GM19463 (cell line): ENCODE data around the gene NTM.
A peak's percentile ranks its signal among the peaks of the same experiment; 100 is the strongest.
"Not testable (repeated sequence)": the region's sequence is repeated elsewhere in the genome, so short reads cannot be mapped to it uniquely, and the experiment has no call there.

Experiments
- ATAC-seq: cut with Tn5 transposase; IDR thresholded peaks from one replicate; pipeline ENCODE4 v1.9.1; 2021; ENCODE audit warnings: mild to moderate bottlenecking, moderate library complexity; ENCODE audit not compliant: unreplicated experiment

Gene NTM

DNA sequence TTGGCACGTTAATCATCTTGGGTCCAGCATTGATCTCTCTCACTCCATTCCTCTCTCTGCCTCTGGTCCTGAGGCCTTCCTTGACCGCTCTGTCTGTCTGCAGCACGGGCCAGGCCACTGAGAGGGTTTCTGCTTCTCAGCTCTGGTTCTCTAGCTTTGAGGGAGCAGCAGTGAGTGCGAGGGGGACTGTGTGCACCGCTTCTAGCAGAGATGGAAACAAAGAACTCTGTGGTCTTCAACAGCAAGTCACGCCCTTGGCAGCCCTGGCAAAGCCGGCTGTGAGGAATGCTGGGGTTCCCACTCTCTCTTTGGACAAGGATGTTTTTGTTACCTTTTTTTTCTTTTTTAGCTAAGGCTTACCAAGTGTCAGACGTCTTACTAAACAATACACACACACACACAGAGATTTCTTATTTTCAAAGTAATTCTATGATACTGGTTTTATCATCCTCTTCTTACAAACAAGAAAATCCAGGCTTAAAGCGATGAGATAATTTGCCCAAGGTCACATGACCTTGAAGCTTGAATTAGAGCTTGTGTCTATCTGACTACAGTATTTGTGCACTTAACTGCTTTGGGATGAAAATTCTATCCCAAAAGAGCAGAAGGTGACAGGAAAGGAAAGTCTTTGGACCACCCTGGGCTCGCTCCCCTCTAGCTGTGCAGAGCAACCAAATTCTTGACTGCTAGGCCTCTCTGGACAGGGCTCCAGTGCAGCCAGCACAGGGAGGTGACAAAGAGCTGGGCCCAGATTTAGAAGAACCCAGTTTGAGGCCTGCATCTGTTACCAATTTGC is 293.2 kb downstream of the NTM start:
- no peak for ATAC-seq

DNA sequence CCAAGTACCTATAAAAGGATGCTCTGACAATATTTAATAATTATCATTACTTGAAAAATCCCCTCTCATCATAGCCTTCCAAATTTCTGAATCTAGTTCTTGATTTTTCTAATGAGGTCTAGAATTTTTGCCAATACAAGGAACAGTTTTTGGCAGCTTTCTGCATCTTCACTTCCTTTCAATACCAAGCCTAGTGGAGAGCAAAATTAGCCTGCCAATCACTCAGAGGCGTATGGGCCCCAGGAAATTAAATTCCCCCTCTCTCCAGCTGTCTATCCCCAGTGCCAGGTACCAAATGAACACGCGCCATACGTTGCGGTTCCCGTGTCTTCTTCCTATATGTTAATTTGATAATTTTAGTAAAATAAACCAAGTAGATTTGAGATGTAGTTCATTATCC is 293.9 kb downstream of the NTM start:
- no peak for ATAC-seq

DNA sequence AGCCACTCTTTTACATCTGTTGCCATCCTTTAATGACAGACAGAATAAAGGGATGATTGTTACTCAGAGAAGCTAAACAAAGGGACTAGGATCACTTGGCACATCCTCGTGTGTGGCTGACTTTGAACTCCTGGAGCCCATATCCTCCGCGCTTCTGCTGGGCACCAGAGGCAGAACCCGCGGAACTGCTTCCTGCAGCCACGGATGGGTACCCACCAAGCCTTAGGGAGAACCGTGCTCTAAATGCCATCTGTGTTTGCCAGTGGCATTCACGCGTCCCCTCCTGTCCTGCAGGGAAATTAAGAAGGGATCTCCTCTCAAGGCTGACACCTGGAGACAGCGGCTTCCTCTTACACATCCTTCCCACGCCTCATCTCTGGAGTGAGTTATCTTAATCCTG is 294.4 kb downstream of the NTM start:
- ATAC-seq = no peak

DNA sequence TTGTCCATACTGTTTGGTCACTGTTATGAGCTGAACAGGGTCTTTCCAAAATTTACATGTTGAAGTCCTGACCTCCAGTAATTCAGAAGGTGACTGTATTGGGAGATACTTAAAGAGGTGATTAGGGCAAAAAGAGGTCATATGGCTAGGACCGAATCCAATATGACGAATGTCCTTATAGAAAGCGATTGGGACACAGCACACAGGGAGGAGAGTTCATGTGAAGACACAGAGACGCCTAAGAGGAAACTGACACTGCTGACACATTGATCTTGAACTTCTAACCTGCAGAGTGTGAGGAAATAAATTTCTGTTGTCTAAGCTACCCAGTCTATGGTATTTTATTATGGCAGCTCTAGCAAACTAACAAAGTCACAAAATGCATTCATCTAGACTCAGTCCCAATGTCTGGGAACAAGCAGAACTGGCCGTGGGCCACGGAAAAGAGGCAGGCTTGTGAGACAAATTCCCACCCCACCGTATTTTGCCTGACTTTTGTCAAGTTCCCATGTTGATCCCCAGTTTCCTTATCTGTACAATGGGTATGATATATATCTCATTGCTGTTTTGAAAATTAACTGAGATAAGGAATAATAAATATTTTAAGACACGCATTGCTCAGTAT is 295.0 kb downstream of the NTM start:
- ATAC-seq = no peak

DNA sequence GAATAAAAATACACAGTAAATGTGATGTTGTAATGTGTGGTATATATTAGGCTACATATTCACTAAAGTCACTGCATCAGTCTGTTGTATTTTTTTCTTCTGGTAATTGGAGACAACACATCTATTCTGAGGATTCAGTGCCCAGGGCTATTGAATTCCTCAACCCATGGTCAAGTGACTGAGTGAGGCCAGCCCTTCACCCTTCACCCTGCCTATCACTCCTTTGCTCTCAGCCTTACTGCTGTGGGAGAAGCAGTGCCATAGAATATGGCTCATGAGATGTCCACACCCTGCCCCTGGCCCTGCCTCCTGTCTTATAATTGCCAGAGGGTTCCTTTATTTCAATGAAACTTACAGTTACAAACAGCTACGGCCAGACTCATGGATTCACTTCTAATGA is 295.6 kb downstream of the NTM start:
- ATAC-seq = no peak

DNA sequence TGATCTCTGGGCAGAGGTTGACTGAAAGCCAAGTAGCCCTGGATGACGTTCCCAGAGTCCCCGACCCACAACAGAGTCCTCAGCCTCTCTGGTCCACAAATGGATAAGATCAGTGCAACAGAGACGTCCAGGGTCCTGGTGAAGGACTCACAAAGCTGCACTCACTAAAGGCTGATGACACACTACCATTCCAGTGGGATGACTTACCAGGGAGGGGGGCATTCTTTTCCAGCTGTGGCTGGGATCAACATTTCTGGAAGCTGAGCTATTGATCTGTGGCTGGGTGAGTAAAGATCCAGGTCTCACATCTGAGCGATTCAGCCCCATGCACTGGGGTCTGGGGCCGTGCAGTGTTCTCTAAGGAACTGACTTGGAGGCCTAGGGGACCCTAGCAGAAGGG is 296.2 kb downstream of the NTM start:
- ATAC-seq = no peak

DNA sequence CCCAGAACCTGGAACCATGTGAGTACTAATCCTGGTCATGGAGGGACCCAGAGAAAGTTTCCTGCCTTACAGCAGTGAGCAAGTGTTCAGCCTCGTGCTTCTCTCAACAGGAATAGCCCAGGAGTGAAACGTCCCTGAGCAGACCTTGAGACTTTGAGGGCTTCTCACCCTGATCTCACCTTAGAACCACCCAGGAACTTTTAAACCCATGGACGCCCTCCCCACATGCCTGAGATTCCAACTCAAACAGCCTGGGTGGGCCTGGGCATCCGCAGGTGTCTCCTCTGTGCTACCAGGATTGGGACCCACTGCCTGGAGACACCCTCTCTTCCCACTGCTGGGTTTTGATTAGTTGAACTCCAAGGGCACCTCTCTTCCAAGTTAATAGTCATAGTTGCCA is 297.2 kb downstream of the NTM start:
- ATAC-seq = no peak

DNA sequence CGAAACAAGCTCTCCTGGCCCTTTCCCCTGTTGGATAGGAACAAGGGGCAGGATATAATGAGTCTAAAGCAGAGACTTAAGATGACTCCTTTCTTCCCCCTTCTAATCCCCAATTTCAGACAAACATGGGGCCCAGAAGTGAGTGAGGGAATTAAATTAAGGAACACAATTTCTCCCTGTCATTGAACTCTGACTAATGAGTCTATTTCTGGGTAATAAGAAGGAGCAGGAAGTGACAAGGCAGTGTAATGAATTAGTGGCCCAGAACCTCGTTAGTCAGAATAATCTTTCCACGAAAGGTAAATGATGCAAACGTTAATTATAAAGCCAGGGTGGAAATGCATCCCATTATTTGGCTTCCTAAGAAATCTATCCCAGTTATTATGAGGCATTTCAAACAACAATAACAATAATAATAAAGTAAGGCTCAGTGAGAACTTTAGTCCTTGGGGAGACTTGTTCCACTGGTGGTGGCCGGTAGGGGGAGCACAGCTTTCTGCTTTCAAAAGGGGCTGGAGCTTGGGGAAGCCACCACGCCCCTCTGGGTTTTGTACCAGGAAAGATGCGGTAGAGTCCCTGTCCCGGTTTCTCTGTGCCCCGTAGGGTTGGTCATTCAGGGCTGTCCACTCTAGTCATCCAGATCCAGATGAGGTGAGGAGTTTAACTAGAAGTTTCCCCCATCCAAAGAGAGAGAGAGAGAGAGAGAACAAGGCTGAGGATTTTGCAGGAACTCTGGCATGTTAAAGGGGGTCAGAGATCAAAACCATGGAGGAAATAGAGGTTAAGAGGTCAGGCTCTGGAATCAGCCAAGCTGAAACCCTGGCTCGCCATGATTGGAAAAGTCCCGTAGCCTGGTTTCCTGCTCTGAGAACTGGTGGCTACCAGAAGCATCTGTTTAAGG is 298.3 kb downstream of the NTM start:
- peak; percentile 86 for ATAC-seq

DNA sequence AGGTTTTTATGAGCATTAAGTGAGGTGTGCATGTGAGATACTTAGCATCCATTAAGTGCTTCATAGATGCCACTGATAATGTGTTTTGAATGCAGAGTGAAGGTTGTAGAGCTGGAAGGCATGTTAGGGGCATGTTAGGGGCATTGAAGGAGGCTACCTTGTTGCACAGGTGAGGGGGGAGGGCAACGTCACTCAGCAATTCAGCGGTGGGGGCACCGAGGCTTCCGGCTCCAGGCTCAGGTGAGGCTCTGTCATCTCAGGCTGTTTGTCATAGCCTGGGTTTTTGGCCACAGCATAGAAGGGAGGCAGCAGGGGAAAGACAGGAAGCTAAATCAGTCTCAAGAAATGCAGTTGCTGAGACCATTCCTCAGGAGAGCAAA is 299.0 kb downstream of the NTM start:
- ATAC-seq = no peak

DNA sequence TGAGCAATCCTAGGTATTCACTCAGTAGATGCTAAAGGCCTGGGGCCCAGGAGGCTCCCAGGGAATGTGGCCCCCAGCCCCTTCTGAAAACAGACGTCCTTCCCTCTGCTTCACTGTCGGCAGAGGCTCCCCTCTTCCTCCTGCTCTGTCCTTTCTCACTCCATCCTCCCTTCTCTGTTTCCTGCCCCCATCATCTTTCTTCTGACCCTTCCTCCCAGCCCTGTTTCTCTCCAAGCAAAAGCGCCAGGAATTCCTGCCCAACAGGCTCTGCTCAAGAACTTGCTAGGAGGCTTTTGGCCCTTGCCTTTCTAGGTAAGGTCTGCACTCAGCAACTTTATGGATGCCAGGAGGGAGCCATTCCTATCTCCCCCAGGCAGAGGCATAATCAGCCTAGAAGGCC is 300.5 kb downstream of the NTM start:
- ATAC-seq = no peak

DNA sequence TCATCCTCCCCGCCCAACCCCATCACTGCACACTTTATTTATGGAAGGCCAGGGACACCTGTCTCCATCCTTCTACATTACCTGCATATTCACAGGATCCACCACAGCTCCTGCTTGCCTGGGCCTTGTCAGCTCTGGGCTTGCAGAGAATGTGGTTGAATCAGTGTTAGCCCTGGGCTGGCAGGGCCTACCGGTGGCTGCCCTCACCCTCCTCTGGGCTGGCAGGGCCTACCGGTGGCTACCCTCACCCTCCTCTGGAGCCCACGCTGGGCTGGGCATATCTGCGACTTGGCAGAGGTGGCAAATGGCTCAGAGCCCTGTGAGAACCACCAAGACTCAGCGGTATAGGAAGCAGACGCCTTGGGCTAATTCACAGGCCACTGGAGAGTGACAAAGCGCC is 300.9 kb downstream of the NTM start:
- no peak for ATAC-seq

DNA sequence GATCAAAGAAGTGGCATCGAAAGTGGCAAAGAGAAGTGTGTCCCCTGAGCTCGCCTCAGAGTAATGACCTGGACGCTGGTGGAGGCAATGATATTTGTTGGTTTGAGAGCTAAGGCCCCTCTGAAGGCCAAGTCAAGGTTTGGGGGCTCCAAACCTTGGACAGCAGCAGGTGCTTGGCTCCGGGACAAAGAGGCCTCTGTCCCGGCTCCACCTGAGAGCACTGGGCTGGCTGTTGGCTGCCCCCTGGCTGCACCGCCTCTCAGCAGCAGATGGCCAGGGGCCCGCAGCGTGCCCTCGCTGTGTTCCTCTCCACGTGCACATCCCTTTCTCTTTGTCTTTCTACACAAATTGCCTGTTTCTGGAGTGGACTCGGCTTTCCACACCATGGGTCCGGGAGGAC is 301.3 kb downstream of the NTM start:
- ATAC-seq = no peak

DNA sequence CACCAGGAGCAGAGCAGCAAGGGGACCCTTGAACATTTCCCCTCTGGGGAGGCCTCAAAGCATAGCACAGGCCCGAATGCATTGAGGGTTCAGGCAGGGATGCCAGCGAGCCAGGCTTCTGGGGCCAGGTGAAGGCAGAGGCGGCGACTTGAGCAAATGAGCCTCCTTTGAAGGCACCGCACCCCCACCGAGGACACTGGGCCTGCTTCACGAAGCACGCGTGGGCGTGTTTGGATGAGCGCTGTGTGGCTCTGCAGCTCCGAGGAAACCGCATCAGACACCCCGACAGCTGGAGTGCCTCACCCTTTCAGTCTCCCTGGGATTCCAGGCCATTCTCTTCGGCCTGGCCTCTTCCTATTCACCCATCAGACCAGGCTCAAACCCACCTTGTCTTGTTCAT is 301.8 kb downstream of the NTM start:
- no peak for ATAC-seq

DNA sequence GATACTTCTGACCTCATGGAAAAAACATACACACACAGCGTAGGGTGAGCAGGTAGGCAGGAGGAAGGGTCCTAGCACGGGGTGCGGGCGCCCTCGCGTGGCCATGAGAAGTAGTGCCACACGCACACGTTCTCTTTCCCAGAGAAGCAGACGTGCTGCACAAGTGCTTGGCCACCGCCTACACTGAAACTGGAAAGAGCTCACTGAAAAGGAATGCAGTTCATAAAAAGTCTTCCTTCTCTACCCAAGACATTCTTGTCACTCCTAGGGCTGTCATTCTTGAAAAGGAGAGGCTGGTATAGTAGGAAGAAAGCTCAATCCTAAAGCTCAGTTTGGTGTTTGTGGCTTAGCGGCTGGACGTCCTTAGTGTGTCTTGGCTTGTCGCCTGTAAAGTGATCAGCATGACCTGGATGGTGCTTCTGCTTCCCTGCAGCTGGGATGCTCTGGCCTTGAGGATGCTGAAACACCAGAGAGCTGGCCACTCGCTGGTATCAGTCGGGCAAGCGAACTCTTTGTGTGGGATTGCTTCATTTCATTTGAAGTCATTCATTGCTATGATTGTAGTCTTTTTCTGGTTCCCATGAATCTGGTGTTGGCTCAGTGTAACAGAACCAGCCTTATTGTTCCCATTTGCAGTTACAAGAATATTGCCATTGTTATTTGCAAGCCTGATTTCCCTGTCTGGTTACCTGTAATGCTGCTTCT is 303.8 kb downstream of the NTM start:
- ATAC-seq = peak; percentile 79

DNA sequence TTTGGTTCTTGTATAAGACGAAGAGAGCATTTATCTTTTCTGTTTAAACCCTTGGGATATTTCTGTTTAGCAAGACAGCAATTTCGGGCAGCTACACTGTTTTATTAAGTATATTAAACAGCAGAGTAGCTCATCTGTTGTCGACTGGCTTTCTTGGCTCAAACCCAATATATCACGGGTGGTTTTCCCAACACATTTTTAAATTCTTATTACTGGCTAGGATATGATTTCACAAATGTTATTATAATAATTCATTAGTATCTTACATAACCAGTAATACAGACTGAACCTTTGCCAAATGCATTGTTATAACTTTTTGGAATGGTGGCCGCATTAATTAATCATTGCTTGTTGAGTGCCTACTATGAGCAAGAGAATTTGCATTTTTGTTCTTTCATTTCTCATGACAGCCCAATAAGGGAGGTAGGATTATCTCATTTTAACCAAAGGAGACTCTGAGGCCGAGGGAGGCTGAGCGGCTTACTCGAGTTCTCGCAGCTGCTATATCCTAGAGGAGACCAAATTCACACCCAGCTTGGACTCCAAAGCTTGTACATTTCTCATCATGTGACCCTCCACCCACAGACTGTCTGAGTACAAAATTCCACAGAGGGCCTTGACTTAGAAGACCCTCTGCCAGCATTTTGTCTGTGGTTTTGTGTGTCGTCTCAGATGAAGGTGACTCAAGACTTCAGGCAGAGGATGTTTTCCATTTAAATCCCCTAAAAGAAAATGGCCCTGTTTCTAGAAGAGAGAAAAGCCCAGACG is 304.9 kb downstream of the NTM start:
- no peak for ATAC-seq

DNA sequence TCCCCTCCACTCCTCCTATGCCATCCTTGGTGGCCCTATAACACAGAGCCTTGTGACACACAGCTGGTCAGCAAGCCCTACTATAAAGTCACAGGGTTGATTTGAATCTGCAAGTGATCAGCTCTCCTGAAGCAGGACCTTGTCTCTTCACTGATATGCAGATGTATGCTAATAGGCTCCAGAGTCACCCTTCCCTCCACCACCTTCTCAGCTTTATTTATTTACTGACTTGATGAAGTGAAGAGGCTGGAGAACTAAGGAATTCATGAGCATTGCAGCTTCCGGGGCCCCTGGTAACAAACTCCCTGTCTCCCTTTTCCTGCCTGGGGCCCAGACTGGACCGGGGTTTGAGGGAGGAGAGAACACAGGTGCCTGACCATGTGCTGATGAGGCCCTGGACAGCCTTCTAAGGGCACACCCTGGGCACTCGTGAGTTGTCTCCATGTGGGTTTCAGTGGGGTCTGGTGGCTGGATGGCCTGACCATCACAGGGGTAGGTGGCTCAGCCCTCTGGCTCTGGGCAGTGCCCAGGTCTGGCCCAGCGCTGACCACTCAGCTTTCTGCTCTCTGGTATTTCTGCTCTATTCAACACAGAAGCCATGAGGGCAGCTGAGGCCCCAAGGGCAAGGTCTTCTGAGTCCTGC is 307.5 kb downstream of the NTM start:
- no peak for ATAC-seq

DNA sequence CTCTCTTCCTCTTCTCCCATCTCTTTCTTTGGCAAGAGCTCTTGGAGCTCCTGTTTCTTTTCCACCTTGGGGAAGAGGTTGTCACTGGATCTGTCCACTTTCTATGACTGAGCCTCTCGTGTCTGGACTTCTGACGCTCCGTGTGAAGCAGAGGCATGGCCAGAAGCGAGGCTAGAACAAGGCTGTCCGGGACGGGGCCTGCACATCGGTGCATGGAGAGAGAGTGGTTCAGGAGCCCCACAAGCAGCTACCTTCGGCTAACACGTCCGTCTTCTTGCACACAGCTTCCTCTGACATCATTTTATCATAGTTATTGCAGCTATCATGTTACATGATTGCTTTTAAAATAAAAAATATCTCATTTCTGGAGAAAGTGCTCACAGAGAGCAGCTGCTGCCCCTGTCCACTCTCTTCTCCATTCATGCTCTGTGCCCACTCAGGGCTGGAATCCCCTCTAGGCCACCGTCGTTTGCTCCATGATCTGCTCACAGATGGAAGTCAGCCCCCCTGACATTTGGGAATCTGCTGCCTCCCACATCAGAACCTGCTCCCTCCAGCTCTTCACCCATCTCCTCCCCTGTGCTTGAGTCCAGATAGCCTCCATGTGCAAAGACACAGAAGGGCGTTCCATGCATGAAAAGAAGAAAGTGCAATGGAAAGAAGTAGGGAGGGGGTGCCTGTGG is 308.4 kb downstream of the NTM start:
- ATAC-seq = no peak

DNA sequence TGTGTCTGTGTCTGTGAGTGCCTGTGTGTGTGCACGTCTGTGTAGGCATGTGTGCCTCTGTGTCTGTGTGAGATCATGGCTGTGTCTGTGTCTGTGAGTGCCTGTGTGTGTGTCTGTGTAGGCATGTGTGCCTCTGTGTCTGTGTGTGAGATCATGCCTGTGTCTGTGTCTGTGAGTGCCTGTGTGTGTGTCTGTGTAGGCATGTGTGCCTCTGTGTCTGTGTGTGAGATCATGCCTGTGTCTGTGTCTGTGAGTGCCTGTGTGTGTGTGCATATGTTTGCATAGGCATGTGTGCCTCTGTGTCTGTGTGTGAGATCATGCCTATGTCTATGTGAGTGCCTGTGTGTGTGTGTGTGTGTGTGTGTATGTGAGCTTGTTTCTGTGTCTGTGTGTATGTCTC is 310.0 kb downstream of the NTM start:
- ATAC-seq = not testable (repeated sequence)

DNA sequence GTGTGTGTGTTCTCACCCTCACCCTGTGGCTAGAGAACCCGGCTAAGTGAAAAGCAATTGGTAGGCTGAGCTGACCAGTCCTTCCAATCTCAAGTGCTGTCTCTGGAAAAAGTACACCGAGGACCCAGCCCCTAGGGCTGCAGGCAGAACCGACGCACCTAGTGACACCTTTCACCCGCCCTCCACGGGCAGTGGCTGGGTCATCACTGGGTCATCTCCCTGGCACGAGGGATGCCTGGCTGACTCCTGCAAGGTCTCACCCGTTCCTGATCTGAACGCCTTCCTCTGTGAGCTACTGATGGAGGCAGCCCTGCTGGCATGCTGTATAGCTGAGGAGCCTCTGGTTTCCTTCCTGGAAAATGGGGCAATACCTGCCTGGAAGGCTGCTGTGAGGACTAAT is 311.5 kb downstream of the NTM start:
- no peak for ATAC-seq
